Fibroblast of mammary gland (primary cell): ENCODE data around the gene WASF2.

Source experiments
- DNase-seq: peaks from one replicate; pipeline ENCODE4 v3.0.0-alpha.2; 2010; ENCODE audit warnings: low read depth
- H3K4me3 ChIP-seq: 2 replicates; pipeline ENCODE4 v1.5.1; 2011; ENCODE audit warnings: low read depth, mild to moderate bottlenecking, low read length, moderate library complexity; ENCODE audit not compliant: control insufficient read depth
- TF ChIP-seq, protein P1 (sequence below): conservative IDR thresholded peaks from 2 replicates; pipeline ENCODE4 v1.5.1; 2011; ENCODE audit warnings: low read depth, low read length, inconsistent platforms; ENCODE audit not compliant: control insufficient read depth, insufficient read depth

The WASF2 gene

DNA sequence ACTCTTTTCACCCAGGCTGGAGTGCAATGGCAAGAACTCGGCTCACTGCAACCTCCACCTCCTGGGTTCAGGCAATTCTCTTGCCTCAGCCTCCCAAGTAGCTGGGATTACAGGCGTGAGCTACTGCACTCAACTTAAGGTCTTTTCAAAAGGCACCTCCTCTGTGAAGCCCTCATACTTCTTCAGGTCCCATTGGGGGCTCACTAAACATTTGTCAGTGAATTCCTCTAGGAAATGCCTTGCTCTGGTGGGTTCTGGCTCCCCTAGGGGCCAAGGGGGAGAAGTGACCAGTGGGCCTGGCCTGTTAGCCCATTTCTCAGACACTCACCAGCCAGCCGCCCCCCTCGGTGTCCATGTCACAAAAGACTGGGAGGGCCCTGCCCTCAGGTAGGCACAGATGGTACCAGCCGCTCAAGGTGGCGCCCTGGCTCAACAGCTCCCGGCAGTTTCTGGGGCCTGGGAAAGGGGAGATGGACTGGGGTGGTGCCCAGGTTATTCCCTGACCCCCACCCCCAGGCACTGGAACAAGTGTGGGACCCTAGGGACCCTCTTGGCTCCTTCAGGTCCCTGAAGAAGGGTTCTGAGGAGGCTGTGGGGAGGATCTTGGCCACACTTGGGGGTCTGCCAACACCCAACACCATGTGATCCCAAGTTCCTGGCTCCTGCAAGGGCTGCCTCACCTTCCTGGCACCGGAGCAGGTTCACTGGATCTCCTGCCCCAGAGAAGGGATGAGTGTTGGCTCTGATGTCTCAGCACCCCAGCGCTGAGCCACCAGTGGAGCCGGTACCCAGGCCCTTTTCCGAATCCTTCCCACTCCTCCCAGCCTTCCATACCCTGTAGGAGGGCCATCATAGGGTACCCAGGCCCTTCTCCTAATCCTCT is 116.9 kb downstream of the WASF2 start:
- no peak for DNase-seq
- H3K4me3 ChIP-seq = no peak overlapping the region
- TF ChIP-seq, protein P1, sequence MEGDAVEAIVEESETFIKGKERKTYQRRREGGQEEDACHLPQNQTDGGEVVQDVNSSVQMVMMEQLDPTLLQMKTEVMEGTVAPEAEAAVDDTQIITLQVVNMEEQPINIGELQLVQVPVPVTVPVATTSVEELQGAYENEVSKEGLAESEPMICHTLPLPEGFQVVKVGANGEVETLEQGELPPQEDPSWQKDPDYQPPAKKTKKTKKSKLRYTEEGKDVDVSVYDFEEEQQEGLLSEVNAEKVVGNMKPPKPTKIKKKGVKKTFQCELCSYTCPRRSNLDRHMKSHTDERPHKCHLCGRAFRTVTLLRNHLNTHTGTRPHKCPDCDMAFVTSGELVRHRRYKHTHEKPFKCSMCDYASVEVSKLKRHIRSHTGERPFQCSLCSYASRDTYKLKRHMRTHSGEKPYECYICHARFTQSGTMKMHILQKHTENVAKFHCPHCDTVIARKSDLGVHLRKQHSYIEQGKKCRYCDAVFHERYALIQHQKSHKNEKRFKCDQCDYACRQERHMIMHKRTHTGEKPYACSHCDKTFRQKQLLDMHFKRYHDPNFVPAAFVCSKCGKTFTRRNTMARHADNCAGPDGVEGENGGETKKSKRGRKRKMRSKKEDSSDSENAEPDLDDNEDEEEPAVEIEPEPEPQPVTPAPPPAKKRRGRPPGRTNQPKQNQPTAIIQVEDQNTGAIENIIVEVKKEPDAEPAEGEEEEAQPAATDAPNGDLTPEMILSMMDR = peak; percentile 36

DNA sequence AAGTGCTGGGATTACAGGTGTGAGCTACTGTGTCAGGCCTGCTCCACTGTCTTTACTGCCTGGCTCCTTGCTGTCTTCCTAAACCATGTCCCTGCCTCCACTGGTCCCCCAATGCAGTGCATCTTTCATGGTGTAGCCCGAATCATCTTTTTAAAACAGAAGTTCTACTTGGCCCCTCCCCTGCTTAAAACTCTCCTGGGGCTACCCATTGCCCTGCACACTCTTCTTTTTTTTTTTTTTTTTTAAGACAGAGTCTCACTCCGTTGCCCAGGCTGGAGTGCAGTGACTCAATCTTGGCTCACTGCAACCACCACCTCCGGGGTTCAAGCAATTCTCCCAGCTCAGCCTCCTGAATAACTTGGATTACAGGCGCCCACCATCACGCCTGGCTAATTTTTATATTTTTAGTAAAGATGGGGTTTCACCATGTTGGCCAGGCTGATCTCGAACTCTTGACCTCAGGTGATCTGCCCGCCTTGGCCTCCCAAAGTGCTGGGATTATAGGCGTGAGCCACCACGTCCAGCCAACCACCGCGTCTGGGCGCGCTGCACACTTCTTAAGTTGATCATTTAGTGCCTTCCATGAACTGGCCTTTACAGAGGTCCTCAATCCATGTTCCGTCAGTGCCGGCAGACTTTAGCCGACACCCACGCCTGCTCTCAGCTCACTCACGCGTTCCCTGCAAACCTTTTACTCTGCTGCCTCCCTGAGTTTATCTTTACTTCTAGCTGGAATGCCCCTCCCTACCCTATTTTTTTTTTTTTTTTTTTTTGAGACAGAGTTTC is 117.8 kb downstream of the WASF2 start:
- peak; percentile 47 for DNase-seq
- TF ChIP-seq, protein P1 = no peak
- H3K4me3 ChIP-seq = no peak overlapping the region

DNA sequence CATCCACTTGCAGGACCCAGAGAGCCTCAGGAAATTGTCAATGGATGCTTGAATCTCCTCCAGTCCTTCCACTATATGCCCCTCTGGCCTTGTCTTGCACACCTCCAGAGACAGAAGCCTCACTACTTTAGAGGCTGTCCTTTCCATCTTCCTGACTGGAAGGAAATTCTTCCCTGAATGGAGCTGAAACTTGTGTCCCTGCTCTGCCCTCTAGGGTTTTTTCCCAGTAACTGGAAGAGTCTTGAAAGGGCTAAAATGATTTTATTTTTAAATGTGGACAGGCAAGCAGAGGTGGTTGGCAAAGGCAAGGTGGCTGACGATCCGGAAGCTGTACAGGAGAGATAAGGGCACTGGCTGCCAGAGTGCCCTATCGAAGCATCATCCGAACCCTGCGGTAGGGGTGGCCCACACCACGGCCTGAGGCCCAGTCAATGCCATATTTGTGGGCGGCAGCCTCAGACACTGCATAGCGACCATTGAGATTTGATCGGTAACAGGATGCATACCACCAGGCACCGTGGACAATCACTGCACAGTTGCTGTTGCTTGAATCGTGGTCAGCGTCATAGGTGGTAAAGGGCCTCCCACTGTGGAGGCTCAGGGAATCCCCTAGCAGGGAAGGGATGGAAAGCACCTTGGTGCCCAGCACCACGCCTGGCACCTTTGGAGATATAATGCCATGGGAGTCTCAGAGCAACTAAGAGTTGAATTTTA is 120.9 kb downstream of the WASF2 start:
- DNase-seq = peak; percentile 44
- TF ChIP-seq, protein P1 = peak; percentile 37
- no peak overlapping the region for H3K4me3 ChIP-seq

DNA sequence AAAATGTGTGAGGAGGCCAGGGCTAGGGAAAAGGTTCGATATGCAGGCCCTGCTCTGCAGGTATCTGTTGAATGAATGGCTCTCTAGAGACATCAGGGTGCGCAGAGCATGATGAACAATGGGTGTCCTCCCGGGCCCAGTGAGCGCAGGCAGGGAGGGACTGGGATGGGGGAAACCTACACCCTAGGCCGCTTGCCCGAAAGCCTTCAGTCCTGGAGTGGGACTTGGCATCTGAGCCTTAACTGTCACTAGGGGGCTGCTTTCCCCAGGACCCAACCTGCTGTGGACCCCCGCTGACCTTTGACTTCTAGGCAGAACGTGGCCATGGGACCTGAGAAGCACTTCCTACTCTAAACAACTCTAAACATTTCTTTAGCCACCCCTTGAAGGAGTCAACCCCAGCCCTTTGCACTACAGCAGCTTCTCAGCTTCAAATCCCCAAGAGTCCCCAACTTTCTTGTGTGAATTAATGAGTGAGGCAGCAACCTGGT is 122.8 kb downstream of the WASF2 start:
- TF ChIP-seq, protein P1 = no peak
- no peak for DNase-seq
- H3K4me3 ChIP-seq = peak overlapping the region; percentile 53

DNA sequence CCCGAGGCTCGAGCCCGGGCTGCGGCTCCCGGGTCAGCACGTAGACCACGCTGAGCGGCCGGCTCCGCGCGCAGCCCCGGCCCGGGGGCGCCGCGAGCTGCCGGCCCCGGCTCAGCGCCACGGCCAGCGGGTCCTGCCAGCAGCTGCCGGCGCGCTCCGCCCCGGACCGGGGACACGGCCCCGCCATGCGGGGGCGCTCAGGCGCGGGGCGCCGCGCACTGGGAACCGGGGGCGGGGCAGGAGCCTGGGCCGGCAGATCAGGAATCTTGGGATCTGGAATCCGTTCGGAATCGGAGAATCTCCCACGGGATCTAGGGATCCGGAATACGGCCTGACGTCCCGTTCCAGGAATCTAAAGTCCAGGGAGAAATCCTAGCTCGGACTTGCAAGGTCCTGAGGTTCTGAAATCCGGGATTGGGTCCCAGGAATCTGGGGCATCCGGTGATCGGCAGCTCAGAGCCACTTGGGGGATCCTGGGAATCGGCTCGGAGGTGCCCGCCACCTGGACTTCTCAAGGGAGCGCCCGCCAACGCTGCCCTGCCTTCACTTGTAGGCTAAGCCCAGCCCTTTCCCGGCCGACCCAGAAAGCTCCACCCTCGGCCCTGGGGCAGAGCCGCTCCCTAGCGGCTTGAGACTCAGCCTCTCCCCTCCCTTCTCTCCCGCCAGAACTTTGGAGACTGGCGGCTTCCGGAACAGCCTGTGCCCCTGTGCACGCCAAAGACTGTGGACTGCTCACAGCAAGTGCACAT is 123.4 kb downstream of the WASF2 start, which contains the start of gene MAP3K6:
Gene MAP3K6, minus strand, starts transcription at position 551 of the 749 bp plus-strand sequence. Its CDS starts 364 bp downstream, at position 187.
- peak; percentile 82 for DNase-seq
- peak within 1 kb of the TSS; percentile 76 for H3K4me3 ChIP-seq
- TF ChIP-seq, protein P1 = no peak

DNA sequence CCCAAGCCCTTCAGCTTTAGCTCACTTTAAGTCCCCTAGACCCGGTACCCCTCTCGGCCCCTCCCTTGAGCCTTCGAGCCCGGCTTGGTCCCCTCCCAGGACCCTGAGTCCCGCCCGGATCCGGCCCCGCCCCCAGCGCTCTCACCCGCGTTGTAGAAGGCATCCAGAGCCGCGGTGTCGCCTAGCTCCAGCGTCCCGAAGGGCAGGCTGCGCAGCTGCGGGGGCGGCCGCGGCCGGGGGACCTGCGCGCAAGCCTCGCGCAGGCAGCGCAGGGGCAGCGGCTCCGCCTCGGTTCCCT is 123.9 kb downstream of the WASF2 start:
- H3K4me3 ChIP-seq = peak overlapping the region; percentile 76
- TF ChIP-seq, protein P1 = no peak
- DNase-seq = peak; percentile 58
